HG03457 (cell line): ENCODE results near the gene OLFML2A.

ENCODE experiments used
- ATAC-seq: cut with Tn5 transposase; IDR thresholded peaks from one replicate; pipeline ENCODE4 v1.9.1; 2021; ENCODE audit warnings: moderate number of reproducible peaks; ENCODE audit not compliant: unreplicated experiment

OLFML2A gene

GRCh38 chr9:124774129-124774978 lies 2.6 kb upstream of the OLFML2A start:
- ATAC-seq, result no peak

DNA sequence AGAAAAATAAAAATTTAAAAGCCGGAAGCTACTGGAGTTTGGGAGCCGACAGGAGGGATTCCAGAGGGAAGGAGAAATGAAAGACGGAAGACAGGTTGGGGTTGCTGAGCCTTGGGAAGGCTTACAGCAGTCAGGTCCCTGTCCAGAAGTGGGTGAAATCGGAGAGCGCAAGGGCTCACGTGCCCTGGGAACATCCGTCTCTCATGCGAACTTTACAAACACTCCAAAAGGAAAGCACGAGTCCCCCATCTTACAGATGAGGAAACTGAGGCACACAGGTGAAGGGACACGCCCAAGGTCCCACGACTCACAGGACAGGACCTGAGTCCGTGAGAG lies 347 bp upstream of the OLFML2A start:
- ATAC-seq, result no peak

DNA sequence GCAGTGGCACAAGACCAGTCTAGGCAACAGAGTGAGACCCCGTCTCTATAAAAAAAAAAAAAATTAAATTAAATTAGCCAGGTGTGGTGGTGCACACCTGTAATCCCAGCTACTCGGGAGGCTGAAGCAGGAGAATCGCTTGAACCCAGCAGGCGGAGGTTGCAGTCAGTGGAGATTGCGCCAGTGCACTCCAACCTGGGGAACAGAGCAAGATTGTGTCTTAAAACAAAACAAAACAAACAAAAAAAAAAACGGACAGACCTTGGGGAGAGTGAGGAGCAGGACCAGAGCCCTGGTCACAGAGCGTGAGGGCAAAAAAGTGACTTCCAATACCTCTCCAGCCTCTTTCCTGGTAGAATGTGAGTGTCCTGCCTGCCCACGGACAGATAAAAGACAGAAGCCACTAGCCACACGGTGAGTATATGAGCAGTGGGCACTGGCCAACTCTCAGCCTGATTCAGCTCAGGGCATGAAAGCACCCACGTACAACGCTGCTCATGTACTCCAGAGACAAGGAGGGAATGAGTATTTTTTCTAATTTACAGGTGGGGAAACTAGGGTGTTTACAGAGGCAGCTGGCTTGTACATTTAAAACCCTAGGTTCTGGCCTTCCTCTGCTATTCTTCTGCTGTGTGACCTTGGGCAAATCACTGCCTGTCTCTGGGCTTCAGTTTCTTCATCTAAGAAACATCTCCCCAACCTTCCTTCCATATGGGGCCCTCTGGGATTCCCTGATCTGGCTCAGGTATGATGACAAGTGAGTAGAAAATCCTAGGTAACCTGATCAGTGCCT lies 1.8 kb downstream of the OLFML2A start:
- ATAC-seq, result no peak

DNA sequence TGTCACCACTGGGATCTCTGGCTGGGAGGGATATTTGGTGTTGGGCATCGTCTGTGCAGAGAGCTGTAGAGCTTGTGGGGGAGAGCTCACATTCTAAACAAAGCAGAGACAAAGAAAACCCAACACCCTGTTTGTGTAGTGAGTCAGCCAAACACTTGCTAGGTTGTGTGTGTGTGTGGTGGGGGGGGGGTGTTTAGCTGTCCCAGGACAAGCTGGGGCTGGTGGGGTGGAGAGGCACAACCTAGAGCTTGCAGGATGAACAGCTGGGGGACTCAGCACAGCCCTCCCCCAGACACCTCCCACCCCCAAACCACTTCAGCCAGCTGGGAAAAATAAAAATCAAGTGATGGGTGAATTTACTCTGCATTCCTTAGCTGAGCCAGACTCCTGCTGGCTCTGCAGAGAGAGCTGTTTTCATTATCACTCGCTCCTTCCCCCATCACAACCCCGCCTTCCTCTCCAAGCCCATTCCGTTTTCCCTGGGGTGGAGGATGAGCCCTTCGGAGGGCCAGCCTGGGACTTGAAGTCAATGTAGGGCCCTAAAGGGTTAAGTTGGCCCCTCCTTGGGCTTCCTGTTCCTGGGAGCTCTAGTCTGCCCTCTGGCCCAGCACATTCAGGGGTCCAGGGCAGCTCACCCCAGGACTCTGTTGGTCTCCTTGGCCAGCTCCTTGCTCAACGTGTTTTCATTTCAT lies 2.6 kb downstream of the OLFML2A start:
- ATAC-seq, result no peak

GRCh38 chr9:124780060-124780756 lies 3.3 kb downstream of the OLFML2A start:
- ATAC-seq, result no peak

DNA sequence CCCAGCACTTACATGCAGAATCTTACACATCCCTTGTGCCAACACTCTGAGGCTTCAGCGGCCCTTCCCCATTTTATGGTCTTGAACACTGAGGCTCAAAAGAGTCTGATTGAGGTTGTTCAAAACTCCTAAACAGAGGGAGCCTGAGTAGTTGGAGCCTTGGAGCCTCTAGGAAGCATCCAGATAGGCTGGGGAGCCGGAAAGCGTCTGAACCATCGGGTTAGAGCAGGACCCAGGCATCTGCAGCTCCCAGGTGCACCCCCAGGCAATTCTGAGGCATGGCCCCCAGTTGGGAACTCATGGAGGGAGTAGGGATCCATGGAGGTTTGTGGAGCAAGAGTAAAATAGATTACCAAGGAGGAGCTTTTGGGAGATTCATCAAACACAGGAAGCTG lies 3.8 kb downstream of the OLFML2A start:
- ATAC-seq, result no peak

GRCh38 chr9:124781967-124782660 lies 5.2 kb downstream of the OLFML2A start:
- no peak for ATAC-seq

DNA sequence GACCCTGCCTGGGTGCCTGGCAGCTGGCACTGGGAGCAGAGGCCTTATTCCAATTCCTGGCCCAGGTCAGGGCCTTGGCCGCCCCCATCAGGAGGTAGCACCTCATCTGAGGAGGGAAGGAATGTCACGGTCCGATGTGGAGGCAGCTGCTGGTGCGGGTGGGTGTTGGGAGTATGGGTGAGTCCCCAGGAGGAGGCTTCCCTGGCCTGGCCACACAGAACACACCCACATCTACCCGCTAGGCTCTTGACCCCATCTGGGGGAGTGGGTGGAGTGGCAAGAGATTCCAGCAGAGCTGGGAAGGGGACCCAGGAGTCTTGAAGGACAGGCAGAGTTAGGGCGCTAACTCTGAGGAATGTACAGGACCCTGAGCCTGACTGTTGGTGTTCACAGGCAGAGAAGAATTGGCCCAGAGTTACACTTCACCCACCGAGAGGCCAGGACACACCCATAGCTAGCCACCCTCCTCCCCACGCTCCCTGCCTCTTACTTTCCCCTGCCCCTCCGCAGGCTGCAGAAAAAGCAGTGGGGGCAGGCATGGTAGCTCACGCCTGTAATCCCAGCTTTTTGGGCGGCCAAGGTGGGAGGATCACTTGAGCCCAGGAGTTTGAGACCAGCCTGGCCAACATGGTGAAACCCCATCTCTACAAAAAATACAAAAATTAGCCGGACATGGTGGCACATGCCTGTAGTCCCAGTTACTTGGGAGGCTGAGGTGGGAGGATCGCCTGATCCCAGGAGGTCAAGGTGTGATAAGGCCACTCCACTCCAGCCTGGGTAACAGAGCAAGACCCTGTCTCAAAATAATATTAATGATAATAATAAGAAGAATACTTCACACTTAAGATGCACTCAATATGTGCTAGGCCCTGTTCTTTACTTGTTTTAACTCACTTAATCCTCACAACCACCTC lies 6.0 kb downstream of the OLFML2A start:
- ATAC-seq, result no peak

- ATAC-seq, result no peak
Measured at GRCh38 chr9:124783830-124784229, 6.9 kb downstream of the OLFML2A start.

DNA sequence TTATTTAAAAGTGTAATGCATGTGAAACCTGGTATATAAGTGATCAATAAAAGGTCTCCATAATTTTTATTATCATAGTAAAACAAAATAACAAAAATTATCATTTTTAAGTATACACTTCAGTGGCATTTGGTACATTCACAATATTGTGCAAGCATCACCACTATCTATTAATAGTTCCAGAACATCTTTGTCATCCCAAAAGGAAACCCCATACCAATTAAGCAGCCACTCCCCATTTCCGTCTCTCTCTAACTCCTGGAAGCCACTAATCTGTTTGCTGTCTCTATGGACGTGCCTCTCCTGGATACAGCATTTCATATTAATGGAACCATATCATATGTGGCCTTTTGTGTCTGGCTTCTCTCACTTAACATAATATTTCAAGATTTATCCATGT lies 7.6 kb downstream of the OLFML2A start:
- ATAC-seq, result no peak

DNA sequence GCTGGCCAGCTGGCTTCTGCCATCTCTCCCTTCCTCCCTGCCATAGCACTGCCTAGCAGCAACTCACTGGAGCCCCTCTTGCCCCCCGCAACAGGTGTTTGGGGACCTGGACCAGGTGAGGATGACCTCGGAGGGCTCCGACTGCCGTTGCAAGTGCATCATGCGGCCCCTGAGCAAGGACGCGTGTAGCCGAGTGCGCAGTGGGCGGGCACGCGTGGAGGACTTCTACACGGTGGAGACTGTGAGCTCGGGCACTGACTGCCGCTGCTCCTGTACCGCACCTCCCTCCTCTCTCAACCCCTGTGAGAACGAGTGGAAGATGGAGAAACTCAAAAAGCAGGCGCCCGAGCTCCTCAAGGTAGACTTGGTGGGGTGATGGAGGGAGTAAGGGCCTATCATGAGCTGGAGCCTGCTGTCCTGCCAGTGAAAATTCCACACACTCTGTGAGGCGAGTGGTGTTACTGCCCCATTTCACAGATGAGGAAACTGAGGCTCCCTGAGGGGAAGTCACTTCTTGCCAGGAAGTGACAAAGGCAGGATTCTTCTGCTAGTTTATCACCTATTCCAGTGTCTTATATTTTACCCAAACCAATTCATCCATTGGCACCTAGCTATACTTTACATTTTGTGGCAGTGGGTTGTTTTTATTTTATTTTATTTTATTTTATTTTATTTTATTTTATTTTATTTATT lies 10.1 kb downstream of the OLFML2A start:
- no peak for ATAC-seq

GRCh38 chr9:124788542-124789217 lies 11.7 kb downstream of the OLFML2A start:
- ATAC-seq, result no peak

GRCh38 chr9:124789531-124789930 lies 12.6 kb downstream of the OLFML2A start:
- no peak for ATAC-seq

- no peak for ATAC-seq
Measured at GRCh38 chr9:124790301-124790700, 13.4 kb downstream of the OLFML2A start.

DNA sequence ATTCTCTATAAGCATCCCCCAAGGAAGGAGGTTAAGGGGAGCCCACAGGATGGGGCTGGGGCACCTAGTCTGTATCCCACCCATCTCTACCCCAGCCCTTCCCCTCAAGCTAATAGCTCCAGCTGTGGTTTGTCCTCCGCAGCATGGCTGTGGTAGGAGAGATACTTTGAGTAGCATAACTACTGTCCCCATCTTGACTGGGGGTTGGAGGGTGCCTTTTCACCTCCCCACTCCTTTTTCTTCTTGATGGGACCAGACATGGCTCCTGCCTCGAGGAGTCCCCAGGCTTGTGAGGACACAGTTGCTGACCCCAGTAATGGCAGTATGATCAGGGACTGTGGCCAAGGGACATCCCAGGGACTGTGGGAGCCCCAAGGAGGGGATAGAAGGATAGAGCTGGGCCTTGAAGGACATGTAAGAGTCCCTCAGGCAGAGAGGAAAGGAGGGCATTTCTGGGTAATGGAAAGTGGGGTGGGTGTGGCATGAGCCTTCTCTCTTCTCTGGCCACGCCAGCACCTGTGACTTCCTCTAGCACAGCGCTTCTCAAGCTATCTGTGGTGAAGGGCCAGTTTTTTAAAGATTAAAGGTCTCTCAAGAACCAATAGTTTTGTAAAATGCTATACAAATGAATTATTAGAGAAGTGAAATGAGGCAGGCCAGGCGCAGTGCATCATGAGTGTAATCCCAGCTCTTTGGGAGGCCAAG lies 14.0 kb downstream of the OLFML2A start:
- no peak for ATAC-seq

DNA sequence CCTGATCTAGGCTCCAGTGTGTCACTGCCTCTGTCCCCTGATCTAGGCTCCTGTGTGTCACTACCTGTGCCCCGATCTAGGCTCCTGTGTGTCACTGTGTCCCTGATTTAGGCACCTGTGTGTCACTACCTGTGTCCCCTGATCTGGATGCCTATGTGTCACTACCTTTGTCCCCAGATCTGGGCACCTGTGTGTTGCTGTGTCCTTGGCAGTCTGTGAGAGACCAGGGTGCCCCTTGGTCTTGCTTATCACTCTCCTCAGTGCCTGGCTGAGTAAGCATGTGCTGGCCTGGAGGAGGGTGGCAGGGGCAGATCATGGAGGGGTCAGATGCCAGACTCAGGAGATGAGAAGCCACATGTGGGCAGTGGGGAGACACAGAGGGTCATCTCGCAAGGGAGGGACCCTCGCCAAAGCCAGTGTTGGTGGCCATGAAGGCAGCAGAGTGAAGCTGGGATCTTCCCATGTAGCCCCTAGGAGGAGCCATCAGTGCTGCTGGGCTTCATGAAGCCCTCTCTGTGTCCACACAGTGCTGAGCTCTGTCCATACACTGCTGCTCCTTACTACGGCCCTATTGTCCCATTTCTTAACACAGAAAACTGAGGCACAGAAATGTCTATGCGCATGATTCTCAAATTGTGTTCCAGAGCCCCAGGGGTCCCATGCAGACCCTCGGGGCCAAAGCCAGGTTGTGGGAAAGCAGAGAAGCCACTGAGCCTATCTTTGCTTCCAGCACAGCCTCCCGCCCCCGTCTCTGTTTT lies 15.5 kb downstream of the OLFML2A start:
- no peak for ATAC-seq

DNA sequence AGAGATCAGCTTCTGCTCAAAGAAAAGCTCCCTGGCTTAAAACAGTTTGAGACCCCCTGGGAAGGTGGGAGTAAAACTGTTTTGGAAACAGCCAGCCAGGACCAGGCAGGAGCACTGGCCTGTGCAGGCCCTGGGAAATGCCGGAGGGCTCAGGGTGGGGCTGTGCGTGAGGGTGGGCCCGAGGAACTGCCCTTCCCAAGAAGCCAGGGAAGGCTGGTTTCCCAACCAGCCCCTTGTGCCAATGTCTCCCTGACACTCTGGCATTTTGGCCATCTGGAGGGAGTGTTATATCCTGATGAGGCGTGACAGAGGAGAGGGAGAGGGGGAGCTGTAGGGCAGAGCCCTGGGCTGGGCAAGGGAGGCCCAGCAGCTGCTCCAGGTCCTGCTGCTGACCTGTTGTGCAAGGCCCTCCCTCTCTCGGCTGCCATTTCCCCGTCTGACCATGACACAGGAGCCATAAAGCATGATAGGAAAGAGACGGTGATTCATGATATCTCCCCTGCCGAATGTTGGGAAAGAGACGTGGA lies 16.1 kb downstream of the OLFML2A start:
- ATAC-seq, result no peak
